Measurements from ENCODE around the gene ANAPC13.

DNA sequence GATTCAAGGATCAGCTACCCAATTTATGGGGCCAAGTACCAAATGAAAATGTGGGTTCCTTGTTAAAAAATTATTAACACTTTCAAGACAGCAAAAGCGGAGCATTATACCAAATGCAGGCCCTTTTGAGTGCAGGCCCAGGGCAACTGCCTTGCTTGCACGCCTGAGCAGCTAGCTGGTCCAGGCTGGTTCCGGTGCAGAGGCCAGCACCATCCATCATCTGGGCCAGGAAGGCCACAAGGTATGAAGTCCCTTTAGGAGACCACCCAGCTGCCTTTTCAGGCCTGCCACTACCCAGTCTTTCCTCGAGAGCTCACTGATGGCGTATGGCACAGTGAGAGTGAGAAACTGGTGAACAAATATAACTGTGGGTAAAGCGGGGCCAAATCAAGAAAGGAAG, 13.0 kb downstream of the ANAPC13 start:
- TF ChIP-seq, protein P1, sequence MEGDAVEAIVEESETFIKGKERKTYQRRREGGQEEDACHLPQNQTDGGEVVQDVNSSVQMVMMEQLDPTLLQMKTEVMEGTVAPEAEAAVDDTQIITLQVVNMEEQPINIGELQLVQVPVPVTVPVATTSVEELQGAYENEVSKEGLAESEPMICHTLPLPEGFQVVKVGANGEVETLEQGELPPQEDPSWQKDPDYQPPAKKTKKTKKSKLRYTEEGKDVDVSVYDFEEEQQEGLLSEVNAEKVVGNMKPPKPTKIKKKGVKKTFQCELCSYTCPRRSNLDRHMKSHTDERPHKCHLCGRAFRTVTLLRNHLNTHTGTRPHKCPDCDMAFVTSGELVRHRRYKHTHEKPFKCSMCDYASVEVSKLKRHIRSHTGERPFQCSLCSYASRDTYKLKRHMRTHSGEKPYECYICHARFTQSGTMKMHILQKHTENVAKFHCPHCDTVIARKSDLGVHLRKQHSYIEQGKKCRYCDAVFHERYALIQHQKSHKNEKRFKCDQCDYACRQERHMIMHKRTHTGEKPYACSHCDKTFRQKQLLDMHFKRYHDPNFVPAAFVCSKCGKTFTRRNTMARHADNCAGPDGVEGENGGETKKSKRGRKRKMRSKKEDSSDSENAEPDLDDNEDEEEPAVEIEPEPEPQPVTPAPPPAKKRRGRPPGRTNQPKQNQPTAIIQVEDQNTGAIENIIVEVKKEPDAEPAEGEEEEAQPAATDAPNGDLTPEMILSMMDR (IDR thresholded peaks at IDR 0.05), result no peak
- TF ChIP-seq POLR2A (IDR thresholded peaks at IDR 0.05), result no peak
- no peak for TF ChIP-seq POLR2AphosphoS5 (IDR thresholded peaks at IDR 0.05; ENCODE audit: insufficient read depth in 1 of 2, low read depth in 1 of 2)
